NCI-H774 (cell line): ENCODE data around the gene STARD7.
A peak's percentile ranks its signal among the peaks of the same experiment; 100 is the strongest.
"Not testable (repeated sequence)": the region's sequence is repeated elsewhere in the genome, so short reads cannot be mapped to it uniquely, and the experiment has no call there.

ENCODE experiments used
- DNase-seq: peaks from one replicate; lab custom pipeline; 2025; lab: John Stamatoyannopoulos, UW

STARD7 gene, protein sequence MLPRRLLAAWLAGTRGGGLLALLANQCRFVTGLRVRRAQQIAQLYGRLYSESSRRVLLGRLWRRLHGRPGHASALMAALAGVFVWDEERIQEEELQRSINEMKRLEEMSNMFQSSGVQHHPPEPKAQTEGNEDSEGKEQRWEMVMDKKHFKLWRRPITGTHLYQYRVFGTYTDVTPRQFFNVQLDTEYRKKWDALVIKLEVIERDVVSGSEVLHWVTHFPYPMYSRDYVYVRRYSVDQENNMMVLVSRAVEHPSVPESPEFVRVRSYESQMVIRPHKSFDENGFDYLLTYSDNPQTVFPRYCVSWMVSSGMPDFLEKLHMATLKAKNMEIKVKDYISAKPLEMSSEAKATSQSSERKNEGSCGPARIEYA

DNA sequence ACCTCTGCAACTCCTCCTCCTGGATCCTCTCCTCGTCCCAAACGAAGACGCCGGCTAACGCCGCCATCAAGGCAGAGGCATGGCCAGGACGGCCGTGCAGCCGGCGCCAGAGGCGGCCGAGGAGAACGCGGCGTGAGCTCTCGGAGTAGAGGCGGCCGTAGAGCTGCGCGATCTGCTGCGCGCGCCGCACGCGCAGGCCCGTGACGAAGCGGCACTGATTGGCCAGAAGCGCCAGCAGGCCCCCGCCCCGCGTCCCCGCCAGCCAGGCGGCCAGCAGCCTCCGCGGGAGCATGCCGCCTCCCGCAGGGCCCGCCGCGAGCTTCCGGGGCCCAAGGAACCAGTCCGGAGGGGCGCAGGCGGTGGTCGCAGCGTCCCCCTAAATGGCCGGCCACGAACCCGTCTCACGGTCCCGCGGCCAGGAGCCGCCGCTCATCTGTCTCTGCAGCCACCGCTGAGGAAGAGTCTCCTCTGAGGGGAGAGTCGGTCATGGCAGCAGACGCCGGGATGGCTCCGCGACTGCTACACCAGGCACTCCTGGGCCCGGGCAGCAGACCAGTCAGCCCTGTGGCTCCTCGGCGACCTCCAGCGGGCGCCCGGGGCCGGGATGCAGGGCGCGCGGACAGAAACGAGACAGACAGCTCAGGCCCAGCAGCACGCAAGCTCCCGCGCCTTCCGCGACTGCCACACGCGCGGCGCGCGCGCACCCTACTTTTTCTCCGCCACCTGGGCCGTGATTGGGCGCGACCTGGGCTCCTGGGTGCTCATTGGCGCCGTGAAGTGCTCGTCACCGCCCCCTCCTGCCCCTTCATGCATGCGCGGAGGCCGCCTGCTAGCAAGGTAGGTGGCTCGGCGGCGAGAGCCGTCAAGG, at the start of gene STARD7:
TSS of gene STARD7 (minus strand) at position 685 of the 868 bp plus-strand sequence. CDS start at position 292, 393 bp downstream.
- peak; percentile 98 for DNase-seq

DNA sequence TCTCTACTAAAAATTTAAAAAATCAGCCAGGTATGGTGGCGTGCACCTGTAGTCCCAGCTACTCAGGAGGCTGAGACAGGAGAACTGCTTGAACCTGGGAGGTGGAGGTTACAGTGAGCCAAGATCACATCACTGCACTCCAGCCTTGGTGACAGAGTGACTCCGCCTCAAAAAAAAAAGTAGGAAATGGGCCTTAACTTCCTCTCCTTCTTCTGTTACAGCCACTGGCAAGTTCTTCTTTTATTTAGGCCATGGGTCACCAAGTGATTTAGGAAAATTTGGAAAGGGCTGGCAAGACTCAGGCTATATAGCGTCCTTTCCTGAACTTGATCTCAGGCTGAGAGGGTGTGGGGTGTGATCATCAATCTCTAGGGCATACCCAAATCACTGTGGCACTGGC, 49.1 kb upstream of the STARD7 start:
- not testable (repeated sequence) for DNase-seq

DNA sequence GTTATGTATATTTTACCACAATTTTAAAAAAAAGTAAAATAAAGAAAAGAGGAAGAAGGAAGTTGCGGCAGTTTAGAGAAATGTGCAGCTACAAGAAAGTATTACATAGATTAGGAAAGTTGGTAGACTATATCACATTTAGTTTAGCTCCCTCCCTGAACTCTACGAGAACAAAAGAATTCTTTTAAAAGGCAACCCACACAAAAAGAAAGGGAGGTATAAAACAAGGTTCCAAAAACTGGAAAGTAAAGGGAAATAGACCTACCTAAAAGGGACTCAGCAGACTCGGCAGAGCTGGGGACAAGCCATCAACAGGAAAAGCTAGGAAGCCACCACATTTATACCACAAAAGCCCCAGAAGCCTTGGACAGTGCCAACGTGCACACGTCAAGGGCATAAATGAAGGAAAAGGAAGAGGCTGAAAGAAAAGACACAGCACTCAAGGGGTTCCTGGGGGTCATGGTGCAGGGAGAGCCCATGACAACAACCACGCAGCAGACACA, 48.0 kb upstream of the STARD7 start:
- no peak for DNase-seq

DNA sequence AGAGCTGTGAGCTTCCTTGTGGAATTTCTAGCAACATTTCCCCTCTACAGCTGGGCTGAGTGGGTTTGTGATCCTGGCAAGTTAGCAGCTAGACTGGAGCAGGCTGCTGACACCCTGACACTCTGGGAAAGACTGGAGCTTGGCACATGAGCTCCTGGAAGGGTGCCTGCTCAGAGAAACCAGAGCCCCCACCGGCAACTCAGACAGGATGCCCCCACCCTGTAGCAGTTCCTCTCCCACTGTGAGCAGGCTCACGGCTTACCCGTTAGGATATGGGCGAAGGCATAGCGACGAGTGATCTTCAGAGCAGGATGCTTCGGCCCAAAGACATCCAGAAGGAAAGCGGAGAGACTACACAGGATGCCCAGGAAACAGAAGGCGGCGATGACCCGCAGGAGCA, 45.9 kb upstream of the STARD7 start:
- DNase-seq: no peak

DNA sequence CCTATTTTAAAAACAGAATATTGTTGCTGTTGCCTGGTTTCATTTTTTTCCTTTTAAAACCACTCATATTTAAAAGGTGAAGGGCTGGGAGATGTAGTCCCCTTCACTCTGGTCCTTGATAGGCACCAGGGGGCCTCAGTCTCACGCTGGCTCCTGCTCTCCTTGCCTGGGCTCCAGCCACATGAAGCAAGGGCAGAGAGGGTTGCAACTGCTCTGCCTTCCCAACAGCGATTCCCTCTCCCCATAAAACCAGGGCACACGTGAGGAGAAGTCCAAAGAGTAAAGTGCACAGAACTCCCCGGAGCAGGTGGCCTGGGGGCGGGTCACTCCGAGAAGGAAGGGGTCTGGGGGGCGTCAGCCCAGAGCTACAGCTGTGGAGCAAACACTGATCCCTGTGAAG, 44.4 kb upstream of the STARD7 start:
- DNase-seq: no peak

DNA sequence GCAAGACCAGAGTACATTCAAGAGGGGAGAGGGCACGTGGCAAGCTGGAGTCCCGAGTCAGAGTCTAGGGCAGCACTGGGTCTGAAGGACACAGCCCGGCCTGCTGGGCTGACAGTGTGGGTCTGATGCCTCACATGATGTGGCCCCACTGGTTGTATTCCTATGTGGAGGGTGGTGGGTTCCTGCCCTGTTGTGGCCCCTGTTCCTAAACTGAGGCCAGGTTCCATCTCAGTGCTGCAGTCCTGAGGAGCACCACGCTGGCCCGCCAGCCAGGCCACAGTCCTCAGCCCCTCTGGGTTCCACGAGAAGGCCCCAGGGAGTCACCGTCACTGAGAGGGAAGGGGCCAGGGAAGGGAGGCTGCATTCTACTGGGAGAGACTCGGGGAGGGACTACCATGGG, 43.9 kb upstream of the STARD7 start:
- no peak for DNase-seq

DNA sequence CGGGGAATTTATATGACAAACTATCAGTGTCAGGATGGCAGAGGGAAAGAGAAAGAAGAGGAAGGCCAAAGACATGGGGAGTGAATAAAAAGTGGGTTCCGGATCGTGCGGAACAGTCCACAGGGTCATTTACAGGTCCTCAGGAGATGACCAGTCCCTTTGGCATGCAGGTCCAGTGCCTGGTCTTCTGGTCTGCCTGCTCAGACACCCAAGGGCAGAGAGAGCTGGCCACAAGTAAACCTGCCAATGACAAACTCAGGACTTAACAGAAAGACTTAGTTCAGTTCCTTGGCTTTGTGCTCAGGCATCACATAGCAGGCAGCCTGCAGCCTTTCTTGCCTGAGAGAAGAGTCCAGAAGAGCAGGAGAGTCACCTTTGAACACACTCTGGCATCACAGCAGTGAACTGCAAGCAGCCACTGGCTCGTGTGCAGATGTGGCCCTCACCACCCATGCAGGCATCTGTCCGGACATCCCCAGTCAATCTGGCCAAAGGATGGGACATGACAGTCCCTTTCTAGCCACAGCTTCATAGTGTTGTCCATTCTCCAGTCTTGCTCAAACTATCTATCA, 43.2 kb upstream of the STARD7 start:
- no peak for DNase-seq

DNA sequence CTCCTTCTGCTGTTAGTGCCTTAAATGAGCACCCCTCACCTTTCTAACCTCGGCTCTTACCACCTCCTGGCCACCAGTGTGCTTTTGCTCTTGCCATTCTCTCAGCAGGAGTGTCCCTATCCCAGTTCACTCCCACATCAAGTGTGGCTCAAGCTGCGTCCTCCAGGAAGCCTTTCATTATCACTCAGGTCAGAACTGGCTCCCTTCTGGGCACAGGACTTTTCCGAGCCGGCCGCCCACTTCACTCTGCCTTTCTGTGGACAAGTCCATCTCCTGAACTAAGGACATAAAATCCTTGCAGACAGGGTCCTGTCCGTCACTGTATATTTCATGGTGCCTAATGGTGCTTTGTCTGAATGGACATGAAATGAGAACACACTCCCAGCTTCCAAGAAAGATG, 41.6 kb upstream of the STARD7 start:
- no peak for DNase-seq

DNA sequence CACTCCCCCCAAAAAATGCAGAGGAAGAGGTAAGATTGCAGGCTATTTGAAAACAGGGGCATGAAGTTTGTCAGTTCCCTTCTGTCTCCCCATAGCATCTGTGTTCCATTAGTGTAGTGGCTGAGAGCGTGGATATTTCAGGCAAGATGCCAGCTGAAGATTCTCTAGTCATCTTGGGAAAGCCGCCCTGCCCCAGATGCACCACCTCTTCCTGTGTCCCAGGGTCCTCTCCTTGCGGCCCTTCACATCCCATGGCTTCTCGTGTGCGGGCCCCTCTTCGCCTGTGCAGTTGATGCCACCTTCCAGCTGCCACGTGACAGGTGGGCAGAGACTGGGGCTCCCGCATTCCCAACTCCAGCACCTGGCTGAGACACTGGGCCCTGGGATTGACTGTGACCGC, 41.0 kb upstream of the STARD7 start:
- DNase-seq: no peak

DNA sequence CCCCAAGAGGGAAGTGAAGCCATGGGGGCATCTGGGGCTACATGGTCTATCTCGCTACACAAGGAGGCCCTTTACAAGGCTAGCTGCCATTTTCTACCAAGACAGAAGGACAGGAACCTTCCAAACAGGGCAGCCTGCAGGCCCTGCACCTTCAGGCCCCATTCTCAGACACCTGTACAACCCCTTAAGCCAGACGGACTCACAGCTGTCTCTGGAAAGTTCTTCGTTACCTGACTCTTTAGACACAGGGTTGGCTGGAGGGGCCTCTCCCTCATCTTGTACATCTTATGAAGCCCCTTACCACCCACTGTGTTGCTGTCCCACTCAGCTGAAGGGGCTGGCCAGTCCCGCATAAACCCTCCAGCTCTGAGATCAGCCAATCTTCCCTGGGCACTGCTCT, 40.0 kb upstream of the STARD7 start:
- DNase-seq: no peak

DNA sequence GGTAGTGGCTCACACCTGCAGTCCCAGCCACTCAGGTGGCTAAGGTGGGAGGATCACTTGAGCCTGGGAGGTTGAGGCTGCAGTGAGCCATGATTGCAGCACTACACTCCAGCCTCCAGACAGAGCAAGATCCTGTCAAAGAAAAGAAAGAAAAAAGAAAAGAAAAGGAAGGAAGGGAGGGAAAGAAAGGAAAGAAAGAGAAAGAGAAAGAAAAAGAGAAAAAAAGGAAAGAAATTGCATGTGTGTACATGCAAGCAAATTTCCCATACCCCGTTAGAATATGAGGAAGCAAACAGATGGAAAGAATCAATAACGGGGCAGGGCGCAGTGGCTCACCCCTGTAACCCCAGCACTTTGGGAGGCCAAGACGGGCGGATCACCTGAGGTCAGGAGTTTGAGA, 39.3 kb upstream of the STARD7 start:
- DNase-seq: no peak

DNA sequence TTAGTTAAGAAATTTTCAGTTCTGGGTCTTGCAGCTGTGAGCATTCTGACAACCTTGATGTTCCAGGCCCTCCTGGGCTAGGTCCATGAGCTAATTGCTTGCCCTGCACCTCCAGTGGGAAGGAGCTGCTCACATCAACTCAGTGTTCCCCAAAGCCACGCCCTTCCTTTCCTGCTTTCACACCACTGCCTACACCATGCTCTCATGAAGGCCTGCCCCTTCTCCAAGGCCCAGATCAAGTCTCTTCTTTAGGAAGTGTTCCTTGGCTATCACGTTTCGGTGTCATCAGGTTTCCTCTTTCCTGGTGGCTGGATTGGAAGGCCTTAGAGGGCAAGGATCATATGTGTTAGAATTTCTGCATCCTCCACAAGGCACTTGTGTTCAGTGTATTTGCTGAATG, 38.4 kb upstream of the STARD7 start:
- DNase-seq: no peak

DNA sequence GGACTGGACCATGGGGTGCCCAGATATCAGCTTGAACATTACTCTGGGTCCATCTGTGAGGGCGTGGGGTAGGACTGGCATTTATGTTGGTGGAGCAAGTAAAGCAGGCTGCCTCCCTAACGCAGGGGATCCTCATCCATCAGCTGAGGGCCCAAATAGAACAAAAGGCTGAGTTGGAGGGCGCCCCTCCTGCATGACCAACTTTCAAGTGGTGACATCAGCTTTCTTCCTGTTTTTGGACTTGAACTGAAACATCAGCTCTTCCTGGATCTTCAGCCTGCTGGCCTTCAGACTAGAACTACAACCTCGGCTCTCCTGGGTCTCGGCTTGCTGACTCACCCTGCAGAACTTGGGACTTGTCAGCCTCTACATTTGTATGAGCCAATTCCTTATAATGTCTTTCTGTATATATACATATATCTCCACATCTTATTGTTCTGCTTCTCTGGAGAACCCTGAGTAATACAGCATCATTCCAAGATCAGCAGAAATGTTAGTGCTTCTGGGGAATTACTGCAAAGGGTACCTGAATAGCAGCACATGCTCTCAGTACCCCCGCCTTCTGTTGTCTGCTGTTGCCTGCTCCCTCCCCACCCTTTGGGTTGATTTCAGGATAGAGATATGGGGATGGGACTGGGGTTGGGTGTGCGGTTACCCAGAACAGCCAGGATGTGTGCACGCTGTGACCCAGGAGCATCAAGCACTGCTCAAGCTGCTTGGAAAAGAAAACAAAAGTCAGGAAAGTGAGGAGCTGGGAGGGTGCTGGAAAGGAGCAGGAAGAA, 37.2 kb upstream of the STARD7 start:
- no peak for DNase-seq

DNA sequence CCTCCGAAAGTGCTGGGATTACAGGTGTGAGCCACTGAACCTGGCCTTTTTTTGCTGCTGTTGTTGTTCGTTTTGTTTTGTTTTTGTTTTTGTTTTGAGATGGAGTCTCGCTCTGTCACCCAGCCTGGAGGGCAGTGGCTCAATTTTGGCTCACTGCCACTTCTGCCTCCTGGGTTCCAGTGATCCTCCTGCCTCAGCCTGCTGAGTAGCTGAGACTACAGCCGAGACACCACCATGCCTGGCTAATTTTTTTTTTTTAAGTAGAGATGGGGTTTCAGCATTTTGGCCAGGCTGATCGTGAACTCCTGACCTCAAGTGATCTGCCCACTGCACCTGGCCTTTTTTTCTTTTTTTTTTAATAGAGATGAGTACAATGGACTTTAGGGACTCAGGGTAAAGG, 35.2 kb upstream of the STARD7 start:
- no peak for DNase-seq

DNA sequence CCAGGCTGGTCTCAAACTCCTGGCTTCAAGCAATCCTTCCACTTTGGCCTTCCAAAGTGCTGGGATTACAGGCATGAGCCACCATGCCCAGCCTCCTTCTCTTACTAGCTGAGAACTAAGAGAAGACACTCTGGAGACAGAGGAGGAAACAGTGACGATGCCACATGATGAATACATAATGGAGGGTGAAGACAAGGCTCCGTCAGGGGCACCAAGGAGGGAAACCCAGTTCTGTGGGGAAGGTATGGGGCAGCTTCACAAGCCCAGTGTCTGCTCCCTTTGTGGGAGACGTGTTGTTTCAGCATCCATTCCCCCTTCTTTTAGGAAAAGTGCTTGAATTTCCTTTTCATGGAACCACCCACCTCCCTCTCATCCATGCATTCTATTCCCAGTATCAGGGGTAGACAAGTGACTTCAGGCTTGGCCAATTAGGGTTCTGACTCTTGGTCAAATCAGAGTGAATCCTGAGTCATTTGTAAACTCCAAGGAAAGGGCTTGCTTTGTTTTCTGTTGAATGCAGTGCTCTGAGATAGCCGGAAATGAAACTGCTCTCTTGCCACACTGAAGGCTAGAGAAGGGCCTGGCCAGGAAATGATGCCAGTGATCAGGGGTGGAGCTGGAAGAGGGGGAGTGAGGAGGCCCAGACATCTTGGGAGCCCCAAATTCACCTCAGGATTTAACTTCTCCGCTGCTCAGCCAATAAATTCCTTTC, 33.4 kb upstream of the STARD7 start:
- no peak for DNase-seq

DNA sequence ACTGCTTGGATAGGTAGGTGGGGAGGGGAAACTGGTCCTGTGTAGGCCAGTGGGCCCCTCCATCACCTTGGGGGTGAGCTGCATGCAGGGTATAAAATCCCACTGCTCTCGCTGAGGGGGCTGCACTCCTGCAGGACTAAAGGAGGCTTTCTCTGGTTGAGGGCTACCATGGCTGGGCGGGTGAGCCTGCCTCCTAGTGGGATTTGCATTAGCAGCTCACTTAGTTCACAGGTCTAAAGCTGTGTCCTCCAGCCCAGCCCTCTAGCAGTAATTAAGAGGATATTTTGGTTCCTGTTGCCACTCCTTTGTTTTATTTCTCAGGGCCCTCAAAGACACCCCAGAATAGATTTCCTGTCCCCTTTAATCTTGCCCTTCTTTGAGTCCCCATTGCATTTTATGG, 32.6 kb upstream of the STARD7 start:
- no peak for DNase-seq

DNA sequence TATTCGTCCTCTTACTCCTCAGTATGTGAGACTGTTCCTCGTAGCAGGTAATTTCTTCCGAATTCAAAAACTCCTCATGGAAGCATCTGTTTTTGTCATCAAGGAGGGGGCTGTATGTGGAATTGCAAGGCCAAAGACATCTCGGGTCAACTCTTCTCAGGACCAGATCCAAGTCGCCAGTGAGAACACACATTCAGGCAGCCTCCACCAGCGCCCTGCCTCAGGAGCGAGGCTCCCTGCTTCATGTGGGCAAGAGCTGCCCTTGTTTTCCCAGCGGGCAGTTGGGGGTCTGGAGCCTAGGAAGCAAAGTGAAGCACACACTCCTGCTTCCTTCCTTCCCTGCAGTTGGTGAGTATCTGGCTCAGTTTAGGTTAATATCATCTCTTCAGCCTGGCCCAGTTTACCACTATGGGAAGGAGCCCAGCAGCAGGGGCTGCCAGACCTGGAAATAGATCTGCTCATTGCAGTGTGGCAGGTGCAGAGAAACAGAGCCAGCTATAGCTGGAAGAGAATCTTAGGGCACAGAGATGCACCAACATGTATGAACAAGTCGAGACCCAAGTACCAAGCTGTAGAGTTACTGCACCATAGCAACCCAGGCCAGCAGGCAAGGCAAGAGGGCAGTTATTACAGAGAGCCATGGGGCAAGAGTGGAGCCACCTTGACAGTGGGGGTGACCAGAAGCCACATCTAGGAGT, 31.9 kb upstream of the STARD7 start:
- no peak for DNase-seq

DNA sequence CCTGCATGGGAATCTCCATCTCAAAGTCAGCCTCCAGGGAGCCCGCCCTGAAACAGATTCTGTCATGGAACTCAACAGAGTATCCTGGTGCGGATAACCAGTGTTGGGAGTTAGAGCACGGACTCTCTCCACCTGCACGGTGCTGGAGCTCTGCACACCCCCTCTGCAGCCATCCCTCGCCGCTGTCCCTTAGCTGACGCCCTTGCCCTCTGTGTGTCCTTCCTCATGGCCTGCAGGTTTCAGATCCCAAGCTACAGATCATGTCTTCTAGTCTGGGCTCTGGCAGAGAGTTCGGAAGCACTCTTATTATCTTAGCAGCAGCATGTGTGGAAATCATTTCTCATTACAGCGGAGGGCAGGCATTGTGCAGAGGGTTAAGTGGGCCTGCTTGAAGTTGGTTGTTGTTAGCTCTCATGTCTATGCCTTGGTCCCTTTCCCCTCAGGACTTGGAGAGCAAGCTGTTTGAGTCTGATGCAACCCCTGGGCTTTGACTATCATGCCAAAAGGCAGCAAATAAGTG, 31.2 kb upstream of the STARD7 start:
- no peak for DNase-seq

DNA sequence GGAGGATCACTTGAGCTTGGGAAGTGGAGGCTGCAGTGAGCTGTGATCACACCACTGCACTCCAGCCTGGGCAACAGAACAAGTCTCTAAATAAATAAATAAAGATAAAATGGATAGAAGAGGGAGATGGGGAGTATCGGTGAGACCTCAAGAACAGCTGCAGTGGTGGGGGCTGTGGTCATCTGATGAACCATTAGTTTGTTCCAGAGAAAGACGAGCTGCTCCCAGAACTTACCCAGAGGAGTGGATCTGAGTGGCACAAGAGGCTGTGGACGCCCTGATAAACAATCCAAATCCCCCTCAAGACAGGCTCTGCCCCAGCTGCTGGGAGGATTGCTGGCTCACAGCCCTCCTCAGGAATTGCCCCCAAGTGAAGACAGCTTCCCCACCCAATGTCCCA, 30.5 kb upstream of the STARD7 start:
- DNase-seq: no peak

DNA sequence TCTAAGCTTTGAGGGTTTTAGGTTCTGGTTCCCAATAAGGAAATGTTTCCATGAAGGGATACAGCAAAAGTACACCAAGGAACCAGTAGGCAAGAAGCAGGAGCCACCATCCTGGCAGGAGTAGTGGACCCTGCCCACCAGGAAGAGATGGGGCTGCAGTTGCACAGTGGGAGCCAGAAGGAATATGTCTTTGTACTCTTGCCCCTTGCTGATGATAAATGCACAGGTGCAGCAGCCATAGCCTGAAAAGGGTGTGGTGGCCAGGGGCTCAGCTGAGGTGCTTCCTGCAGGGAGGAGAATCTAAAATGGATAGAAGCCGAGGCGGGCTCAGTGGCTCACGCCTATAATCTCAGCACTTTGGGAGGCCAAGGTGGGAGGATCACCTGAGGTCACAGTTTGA, 29.6 kb upstream of the STARD7 start:
- DNase-seq: no peak

DNA sequence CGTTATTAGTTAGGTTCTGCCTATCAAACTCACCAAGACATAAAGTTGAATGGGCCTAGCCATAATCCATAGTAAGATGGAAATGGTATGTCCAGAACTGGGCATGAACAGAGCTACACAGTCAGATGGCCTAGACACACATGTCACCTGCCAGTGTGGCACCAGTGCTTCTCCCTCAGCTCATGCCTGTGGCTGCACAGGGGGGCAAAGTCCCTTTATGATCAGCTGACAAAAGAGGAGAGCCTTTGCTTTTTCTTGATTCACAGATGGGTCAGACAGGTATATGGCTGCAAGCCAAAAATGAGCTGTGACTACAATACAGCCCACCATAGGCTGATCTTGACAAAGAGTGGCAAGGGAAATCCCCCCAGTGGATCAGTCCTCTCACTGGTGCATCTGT, 28.3 kb upstream of the STARD7 start:
- no peak for DNase-seq
